Loucy (cell line): Measurements from ENCODE around the gene MTF2.

Experiments used
- H2AFZ ChIP-seq: fragments of 200-600 bp; sonication (generic); 2 replicates; pipeline ENCODE4 v1.6.0; 2016; ENCODE audit warnings: antibody characterized with exemption, mild to moderate bottlenecking, low read length, moderate library complexity
- H3F3A ChIP-seq: fragments of 200-600 bp; 2 replicates; pipeline ENCODE4 v1.6.0; 2016; ENCODE audit warnings: antibody characterized with exemption, low read depth, mild to moderate bottlenecking
- H3K27me3 ChIP-seq: fragments of 200-600 bp; sonication (generic); 2 replicates; pipeline ENCODE4 v1.6.1; 2014; ENCODE audit warnings: low read length, mild to moderate bottlenecking; ENCODE audit not compliant: insufficient read depth, poor library complexity, severe bottlenecking
- H3K36me3 ChIP-seq: fragments of 200-600 bp; sonication (generic); 2 replicates; pipeline ENCODE4 v1.6.1; 2016; ENCODE audit warnings: low read length; ENCODE audit not compliant: insufficient read depth
- H3K4me1 ChIP-seq: fragments of 200-600 bp; sonication (generic); 2 replicates; pipeline ENCODE4 v1.5.1; 2014; ENCODE audit warnings: low read length, mild to moderate bottlenecking; ENCODE audit not compliant: insufficient read depth, poor library complexity, severe bottlenecking
- H3K4me2 ChIP-seq: fragments of 200-600 bp; sonication (generic); 2 replicates; pipeline ENCODE4 v1.6.0; 2014; ENCODE audit warnings: antibody characterized with exemption, low read length, low read depth, mild to moderate bottlenecking; ENCODE audit not compliant: poor library complexity, severe bottlenecking
- H3K4me3 ChIP-seq: fragments of 200-600 bp; sonication (generic); 2 replicates; pipeline ENCODE4 v1.5.1; 2014; ENCODE audit warnings: low read length, mild to moderate bottlenecking, mixed read lengths; ENCODE audit not compliant: poor library complexity, severe bottlenecking
- H3K79me2 ChIP-seq: fragments of 200-600 bp; sonication (generic); 2 replicates; pipeline ENCODE4 v1.6.1; 2014; ENCODE audit warnings: low read length; ENCODE audit not compliant: insufficient read depth
- H3K9ac ChIP-seq: fragments of 200-600 bp; sonication (generic); 2 replicates; pipeline ENCODE4 v1.6.0; 2014; ENCODE audit warnings: mild to moderate bottlenecking, low read depth, low read length, moderate library complexity; ENCODE audit not compliant: poor library complexity, severe bottlenecking
- H3K9me2 ChIP-seq: fragments of 200-600 bp; sonication (generic); replicated peaks from 2 replicates; pipeline ENCODE4 v1.6.1; 2016; ENCODE audit warnings: low read depth, low read length, mixed read lengths
- H3K9me3 ChIP-seq: fragments of 200-600 bp; sonication (generic); 2 replicates; pipeline ENCODE4 v1.6.1; 2014; ENCODE audit warnings: mild to moderate bottlenecking, antibody characterized with exemption, low read length, low read depth; ENCODE audit not compliant: insufficient read depth
- H4K20me1 ChIP-seq: fragments of 200-600 bp; sonication (generic); 2 replicates; pipeline ENCODE4 v1.6.0; 2014; ENCODE audit warnings: antibody characterized with exemption, low read length, mild to moderate bottlenecking; ENCODE audit not compliant: insufficient read depth, poor library complexity, severe bottlenecking
- CTCF ChIP-seq: fragments of 200-600 bp; sonication (generic); conservative IDR thresholded peaks from 2 replicates; pipeline ENCODE4 v1.5.1; 2014; ENCODE audit warnings: mild to moderate bottlenecking, antibody characterized with exemption, low read length
- EZH2phosphoT487 ChIP-seq: fragments of 200-600 bp; IDR thresholded peaks from 2 replicates; pipeline ENCODE4 v1.6.1; 2018; ENCODE audit warnings: antibody characterized with exemption, mild to moderate bottlenecking, moderate library complexity, borderline replicate concordance

MTF2 gene

GRCh38 chr1:93136445-93136844 is 57.4 kb downstream of the MTF2 start:
- Histone ChIP-seq H3K79me2 (0 out of 2 replicates have a peak, but pooled peaks cover 1% of the 10 kb centered on the region), H3K9me2 (no peaks in the 10 kb centered on the region)

GRCh38 chr1:93137604-93138292 is 58.7 kb downstream of the MTF2 start:
- Histone ChIP-seq H2AFZ (no peak overlapping the region), H3K4me3 (no peak overlapping the region), H3K4me2 (no peak overlapping the region), H4K20me1 (no peaks in the 10 kb centered on the region), H3K36me3 (peaks cover 84% of the 10 kb centered on the region), H3K79me2 (no peaks in the 10 kb centered on the region), H3K9me2 (no peaks in the 10 kb centered on the region), H3K9ac (no peak overlapping the region), H3K4me1 (no peaks in the 10 kb centered on the region), H3F3A (no peaks in the 10 kb centered on the region), H3K9me3 (no peaks in the 10 kb centered on the region), H3K27me3 (no peaks in the 10 kb centered on the region)
- TF ChIP-seq CTCF, result no peak
- no peak for TF ChIP-seq EZH2phosphoT487

More at GRCh38 chr1:93136445-93136844, 57.4 kb downstream of the MTF2 start:
- Histone ChIP-seq H3K9me3 (no peaks in the 10 kb centered on the region), H3K9ac (no peak overlapping the region), H3F3A (no peaks in the 10 kb centered on the region), H3K4me2 (no peak overlapping the region), H3K4me1 (no peaks in the 10 kb centered on the region), H3K27me3 (no peaks in the 10 kb centered on the region), H4K20me1 (peaks cover 6% of the 10 kb centered on the region), H3K36me3 (peaks cover 89% of the 10 kb centered on the region), H3K4me3 (no peak overlapping the region), H2AFZ (no peak overlapping the region)
- no peak for TF ChIP-seq EZH2phosphoT487
- no peak for TF ChIP-seq CTCF

GRCh38 chr1:93140106-93140505 is 61.0 kb downstream of the MTF2 start:
- TF ChIP-seq CTCF (no peak), EZH2phosphoT487 (no peak)
- peaks cover 62% of the 10 kb centered on the region for H3K36me3 ChIP-seq

More at GRCh38 chr1:93140106-93140505, 61.0 kb downstream of the MTF2 start:
- Histone ChIP-seq H3K9me3 (no peaks in the 10 kb centered on the region), H3K4me3 (no peak overlapping the region), H2AFZ (no peak overlapping the region), H3K27me3 (no peaks in the 10 kb centered on the region), H3K9ac (no peak overlapping the region), H3K79me2 (no peaks in the 10 kb centered on the region), H3K4me2 (no peak overlapping the region), H3K4me1 (no peaks in the 10 kb centered on the region), H3K9me2 (no peaks in the 10 kb centered on the region), H4K20me1 (no peaks in the 10 kb centered on the region), H3F3A (no peaks in the 10 kb centered on the region)
